ENCODE results near the gene ARHGEF33. TPM values are rescaled to one million over a fixed set of nuclear protein-coding genes. Genes with fewer than 3 reads are reported as not detected.

ARHGEF33 gene
- total and polyA plus RNA-seq, 2 of the 8 experiments (the other 6 are each of a cell fraction or from before 2014, with no cell fraction given) = 0.09 to 0.95 TPM

GRCh38 chr2:38875576-38876367 is 13.9 kb upstream of the ARHGEF33 start, which contains the start of the genes DHX57 and MORN2 (continued):
- peak; percentile 93; the same call in 1 of the 2 replicates for TF ChIP-seq RBBP5 (IDR thresholded peaks at IDR 0.05; ENCODE audit: borderline replicate concordance, low read depth, low read length)
- TF ChIP-seq, protein P1, sequence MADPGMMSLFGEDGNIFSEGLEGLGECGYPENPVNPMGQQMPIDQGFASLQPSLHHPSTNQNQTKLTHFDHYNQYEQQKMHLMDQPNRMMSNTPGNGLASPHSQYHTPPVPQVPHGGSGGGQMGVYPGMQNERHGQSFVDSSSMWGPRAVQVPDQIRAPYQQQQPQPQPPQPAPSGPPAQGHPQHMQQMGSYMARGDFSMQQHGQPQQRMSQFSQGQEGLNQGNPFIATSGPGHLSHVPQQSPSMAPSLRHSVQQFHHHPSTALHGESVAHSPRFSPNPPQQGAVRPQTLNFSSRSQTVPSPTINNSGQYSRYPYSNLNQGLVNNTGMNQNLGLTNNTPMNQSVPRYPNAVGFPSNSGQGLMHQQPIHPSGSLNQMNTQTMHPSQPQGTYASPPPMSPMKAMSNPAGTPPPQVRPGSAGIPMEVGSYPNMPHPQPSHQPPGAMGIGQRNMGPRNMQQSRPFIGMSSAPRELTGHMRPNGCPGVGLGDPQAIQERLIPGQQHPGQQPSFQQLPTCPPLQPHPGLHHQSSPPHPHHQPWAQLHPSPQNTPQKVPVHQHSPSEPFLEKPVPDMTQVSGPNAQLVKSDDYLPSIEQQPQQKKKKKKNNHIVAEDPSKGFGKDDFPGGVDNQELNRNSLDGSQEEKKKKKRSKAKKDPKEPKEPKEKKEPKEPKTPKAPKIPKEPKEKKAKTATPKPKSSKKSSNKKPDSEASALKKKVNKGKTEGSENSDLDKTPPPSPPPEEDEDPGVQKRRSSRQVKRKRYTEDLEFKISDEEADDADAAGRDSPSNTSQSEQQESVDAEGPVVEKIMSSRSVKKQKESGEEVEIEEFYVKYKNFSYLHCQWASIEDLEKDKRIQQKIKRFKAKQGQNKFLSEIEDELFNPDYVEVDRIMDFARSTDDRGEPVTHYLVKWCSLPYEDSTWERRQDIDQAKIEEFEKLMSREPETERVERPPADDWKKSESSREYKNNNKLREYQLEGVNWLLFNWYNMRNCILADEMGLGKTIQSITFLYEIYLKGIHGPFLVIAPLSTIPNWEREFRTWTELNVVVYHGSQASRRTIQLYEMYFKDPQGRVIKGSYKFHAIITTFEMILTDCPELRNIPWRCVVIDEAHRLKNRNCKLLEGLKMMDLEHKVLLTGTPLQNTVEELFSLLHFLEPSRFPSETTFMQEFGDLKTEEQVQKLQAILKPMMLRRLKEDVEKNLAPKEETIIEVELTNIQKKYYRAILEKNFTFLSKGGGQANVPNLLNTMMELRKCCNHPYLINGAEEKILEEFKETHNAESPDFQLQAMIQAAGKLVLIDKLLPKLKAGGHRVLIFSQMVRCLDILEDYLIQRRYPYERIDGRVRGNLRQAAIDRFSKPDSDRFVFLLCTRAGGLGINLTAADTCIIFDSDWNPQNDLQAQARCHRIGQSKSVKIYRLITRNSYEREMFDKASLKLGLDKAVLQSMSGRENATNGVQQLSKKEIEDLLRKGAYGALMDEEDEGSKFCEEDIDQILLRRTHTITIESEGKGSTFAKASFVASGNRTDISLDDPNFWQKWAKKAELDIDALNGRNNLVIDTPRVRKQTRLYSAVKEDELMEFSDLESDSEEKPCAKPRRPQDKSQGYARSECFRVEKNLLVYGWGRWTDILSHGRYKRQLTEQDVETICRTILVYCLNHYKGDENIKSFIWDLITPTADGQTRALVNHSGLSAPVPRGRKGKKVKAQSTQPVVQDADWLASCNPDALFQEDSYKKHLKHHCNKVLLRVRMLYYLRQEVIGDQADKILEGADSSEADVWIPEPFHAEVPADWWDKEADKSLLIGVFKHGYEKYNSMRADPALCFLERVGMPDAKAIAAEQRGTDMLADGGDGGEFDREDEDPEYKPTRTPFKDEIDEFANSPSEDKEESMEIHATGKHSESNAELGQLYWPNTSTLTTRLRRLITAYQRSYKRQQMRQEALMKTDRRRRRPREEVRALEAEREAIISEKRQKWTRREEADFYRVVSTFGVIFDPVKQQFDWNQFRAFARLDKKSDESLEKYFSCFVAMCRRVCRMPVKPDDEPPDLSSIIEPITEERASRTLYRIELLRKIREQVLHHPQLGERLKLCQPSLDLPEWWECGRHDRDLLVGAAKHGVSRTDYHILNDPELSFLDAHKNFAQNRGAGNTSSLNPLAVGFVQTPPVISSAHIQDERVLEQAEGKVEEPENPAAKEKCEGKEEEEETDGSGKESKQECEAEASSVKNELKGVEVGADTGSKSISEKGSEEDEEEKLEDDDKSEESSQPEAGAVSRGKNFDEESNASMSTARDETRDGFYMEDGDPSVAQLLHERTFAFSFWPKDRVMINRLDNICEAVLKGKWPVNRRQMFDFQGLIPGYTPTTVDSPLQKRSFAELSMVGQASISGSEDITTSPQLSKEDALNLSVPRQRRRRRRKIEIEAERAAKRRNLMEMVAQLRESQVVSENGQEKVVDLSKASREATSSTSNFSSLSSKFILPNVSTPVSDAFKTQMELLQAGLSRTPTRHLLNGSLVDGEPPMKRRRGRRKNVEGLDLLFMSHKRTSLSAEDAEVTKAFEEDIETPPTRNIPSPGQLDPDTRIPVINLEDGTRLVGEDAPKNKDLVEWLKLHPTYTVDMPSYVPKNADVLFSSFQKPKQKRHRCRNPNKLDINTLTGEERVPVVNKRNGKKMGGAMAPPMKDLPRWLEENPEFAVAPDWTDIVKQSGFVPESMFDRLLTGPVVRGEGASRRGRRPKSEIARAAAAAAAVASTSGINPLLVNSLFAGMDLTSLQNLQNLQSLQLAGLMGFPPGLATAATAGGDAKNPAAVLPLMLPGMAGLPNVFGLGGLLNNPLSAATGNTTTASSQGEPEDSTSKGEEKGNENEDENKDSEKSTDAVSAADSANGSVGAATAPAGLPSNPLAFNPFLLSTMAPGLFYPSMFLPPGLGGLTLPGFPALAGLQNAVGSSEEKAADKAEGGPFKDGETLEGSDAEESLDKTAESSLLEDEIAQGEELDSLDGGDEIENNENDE (IDR thresholded peaks at IDR 0.05; ENCODE audit: insufficient replicate concordance, low read length) = no peak
